K562 treated with DMSO at 1 percent for 12 hours (cell line): ENCODE results near the gene KRT20. TPM values are rescaled to one million over a fixed set of nuclear protein-coding genes. Genes with fewer than 3 reads are reported as not detected.

Source experiments
- total RNA-seq: library from RNA; unstranded; fragments of 300-600 nt; gene quantifications from 2 replicates; pipeline ENCODE4 v1.2.3, GENCODE V29; 2022; ENCODE audit not compliant: insufficient read depth

The KRT20 gene, protein sequence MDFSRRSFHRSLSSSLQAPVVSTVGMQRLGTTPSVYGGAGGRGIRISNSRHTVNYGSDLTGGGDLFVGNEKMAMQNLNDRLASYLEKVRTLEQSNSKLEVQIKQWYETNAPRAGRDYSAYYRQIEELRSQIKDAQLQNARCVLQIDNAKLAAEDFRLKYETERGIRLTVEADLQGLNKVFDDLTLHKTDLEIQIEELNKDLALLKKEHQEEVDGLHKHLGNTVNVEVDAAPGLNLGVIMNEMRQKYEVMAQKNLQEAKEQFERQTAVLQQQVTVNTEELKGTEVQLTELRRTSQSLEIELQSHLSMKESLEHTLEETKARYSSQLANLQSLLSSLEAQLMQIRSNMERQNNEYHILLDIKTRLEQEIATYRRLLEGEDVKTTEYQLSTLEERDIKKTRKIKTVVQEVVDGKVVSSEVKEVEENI
- total RNA-seq: not detected in 2 replicates

DNA sequence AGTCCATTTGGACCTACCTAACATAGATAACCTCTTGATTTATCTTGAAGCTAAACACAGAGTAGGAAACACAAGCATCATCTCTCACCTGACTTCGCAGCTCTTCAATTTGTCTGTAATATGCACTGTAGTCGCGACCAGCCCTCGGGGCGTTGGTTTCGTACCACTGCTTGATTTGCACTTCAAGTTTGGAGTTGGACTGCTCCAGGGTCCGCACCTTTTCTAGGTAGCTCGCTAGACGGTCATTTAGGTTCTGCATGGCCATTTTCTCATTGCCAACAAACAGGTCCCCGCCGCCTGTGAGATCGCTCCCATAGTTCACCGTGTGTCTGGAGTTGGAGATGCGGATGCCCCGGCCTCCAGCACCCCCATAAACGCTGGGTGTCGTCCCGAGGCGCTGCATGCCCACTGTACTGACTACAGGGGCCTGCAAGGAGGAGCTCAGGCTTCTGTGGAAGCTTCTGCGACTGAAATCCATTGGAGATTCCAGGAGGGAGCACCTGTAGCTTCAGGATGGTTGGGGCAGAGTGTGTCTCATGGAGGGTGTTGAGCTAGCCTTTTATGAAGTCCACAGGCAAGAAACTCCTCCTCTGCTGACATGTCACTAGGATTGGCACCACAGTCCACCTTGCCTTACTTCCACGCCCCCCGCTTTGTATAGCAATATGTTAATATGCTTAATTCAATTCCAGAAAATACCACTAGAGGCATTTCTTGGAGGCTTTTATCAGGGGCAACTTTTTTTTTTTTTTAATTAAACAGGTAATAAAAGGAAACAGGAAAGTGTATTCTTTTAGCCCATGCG, at the start of gene KRT20:
TSS of gene KRT20 (minus strand) at position 535 of the 805 bp plus-strand sequence. CDS start at position 478, 57 bp downstream.

GRCh38 chr17:40866838-40867237, 18.2 kb downstream of the KRT20 start, which contains the start of gene KRT12:
Gene KRT12 (minus strand): TSS chr17:40867223. CDS start chr17:40867186, 37 bp downstream.

Other genes starting within 250 kb of the KRT20 start
- gene SMARCE1, start 237.4 kb downstream of the KRT20 start, total RNA-seq: 40.3 and 83.8 TPM in 2 replicates
- not detected in 2 replicates for gene KRT222, start 220.1 kb downstream of the KRT20 start, total RNA-seq
- gene KRT24, start 181.5 kb downstream of the KRT20 start, total RNA-seq: not detected in 2 replicates
- gene KRT25, start 129.9 kb downstream of the KRT20 start, total RNA-seq: not detected in 2 replicates
- gene KRT26, start 113.0 kb downstream of the KRT20 start, total RNA-seq: not detected in 2 replicates
- not detected in 2 replicates for gene KRT27, start 102.7 kb downstream of the KRT20 start, total RNA-seq
- gene KRT28, start 85.3 kb downstream of the KRT20 start, total RNA-seq: not detected in 2 replicates
- 75.7 and 82.5 TPM in 2 replicates for gene KRT10, start 62.6 kb downstream of the KRT20 start, total RNA-seq
- 4.0 and 9.9 TPM in 2 replicates for gene KRT12, start 18.0 kb downstream of the KRT20 start, total RNA-seq
- not detected in 2 replicates for gene KRT23, start 52.4 kb upstream of the KRT20 start, total RNA-seq
- gene KRT39, start 81.7 kb upstream of the KRT20 start, total RNA-seq: not detected in 2 replicates
- gene KRT40, start 99.1 kb upstream of the KRT20 start, total RNA-seq: not detected in 2 replicates
- gene KRTAP3-3, start 108.9 kb upstream of the KRT20 start, total RNA-seq: not detected in 2 replicates
- gene KRTAP3-2, start 114.7 kb upstream of the KRT20 start, total RNA-seq: not detected in 2 replicates
- not detected in 2 replicates for gene KRTAP3-1, start 123.9 kb upstream of the KRT20 start, total RNA-seq
- gene KRTAP1-5, start 142.0 kb upstream of the KRT20 start, total RNA-seq: not detected in 2 replicates
- not detected in 2 replicates for gene KRTAP1-4, start 145.0 kb upstream of the KRT20 start, total RNA-seq
- not detected in 2 replicates for gene KRTAP1-3, start 149.6 kb upstream of the KRT20 start, total RNA-seq
- gene KRTAP1-1, start 156.2 kb upstream of the KRT20 start, total RNA-seq: not detected in 2 replicates
- gene KRTAP2-1, start 162.1 kb upstream of the KRT20 start, total RNA-seq: not detected in 2 replicates
- not detected in 2 replicates for gene KRTAP2-2, start 170.0 kb upstream of the KRT20 start, total RNA-seq
- not detected in 2 replicates for gene KRTAP2-3, start 174.9 kb upstream of the KRT20 start, total RNA-seq
- not detected in 2 replicates for gene KRTAP2-4, start 180.6 kb upstream of the KRT20 start, total RNA-seq
- gene KRTAP4-7, start 198.9 kb upstream of the KRT20 start, total RNA-seq: not detected in 2 replicates
- not detected in 2 replicates for gene KRTAP4-8, start 212.9 kb upstream of the KRT20 start, total RNA-seq
- not detected in 2 replicates for gene KRTAP4-16, start 217.0 kb upstream of the KRT20 start, total RNA-seq
- gene KRTAP4-9, start 220.1 kb upstream of the KRT20 start, total RNA-seq: not detected in 2 replicates
- gene KRTAP4-11, start 233.1 kb upstream of the KRT20 start, total RNA-seq: not detected in 2 replicates
- gene KRTAP4-12, start 238.9 kb upstream of the KRT20 start, total RNA-seq: not detected in 2 replicates